AG10803 (cell line): Measurements from ENCODE around the gene MYRF.

Source experiments
- DNase-seq: peaks from one replicate; pipeline ENCODE4 v3.0.0; 2010; ENCODE audit warnings: low read depth
- H3K4me3 ChIP-seq: 2 replicates; pipeline ENCODE4 v1.5.1; 2011; ENCODE audit warnings: mild to moderate bottlenecking, low read length, control low read depth
- TF ChIP-seq, protein P1 (sequence below): conservative IDR thresholded peaks from 2 replicates; pipeline ENCODE4 v1.5.1; 2011; ENCODE audit warnings: mild to moderate bottlenecking, low read length, control low read depth, inconsistent platforms

MYRF gene

DNA sequence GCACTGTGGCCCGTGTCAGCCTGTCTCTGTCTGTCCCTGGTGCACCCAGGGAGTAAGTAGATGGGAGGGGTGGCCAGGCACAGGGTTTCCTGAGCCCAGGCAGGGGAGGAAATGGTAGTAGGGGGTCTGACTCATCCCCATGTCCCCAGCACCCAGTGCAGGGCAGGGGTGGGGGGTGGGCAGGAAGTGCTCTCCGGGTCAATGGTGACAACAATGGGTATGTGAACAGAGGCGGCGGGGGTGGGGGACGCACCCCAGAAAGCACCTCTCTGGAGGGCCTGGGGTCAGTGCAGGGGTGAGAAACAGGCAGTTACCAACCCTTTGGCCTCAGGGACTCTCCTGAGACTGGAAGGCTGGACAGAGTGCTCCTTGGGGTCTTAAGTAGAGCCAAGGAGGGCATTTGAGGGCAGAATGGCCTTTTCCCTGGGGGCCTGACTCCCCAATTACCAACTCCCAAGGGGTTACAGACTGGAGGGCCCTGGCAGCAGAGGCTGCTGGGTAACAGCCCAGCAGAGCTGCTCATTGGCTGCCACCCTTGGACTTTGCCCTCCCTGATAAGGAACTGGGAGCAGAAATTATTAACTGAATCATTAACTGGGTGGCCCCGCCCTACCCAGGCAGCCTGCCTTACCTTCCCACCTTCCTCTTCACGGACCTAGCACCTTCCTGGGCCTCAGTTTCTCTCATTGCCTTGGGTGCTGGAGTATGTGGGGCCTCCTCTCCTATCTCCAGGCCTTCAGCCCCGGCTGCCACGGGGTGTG is 4.2 kb downstream of the MYRF start:
- no peak overlapping the region for H3K4me3 ChIP-seq
- TF ChIP-seq, protein P1, sequence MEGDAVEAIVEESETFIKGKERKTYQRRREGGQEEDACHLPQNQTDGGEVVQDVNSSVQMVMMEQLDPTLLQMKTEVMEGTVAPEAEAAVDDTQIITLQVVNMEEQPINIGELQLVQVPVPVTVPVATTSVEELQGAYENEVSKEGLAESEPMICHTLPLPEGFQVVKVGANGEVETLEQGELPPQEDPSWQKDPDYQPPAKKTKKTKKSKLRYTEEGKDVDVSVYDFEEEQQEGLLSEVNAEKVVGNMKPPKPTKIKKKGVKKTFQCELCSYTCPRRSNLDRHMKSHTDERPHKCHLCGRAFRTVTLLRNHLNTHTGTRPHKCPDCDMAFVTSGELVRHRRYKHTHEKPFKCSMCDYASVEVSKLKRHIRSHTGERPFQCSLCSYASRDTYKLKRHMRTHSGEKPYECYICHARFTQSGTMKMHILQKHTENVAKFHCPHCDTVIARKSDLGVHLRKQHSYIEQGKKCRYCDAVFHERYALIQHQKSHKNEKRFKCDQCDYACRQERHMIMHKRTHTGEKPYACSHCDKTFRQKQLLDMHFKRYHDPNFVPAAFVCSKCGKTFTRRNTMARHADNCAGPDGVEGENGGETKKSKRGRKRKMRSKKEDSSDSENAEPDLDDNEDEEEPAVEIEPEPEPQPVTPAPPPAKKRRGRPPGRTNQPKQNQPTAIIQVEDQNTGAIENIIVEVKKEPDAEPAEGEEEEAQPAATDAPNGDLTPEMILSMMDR, result no peak
- DNase-seq, result no peak

DNA sequence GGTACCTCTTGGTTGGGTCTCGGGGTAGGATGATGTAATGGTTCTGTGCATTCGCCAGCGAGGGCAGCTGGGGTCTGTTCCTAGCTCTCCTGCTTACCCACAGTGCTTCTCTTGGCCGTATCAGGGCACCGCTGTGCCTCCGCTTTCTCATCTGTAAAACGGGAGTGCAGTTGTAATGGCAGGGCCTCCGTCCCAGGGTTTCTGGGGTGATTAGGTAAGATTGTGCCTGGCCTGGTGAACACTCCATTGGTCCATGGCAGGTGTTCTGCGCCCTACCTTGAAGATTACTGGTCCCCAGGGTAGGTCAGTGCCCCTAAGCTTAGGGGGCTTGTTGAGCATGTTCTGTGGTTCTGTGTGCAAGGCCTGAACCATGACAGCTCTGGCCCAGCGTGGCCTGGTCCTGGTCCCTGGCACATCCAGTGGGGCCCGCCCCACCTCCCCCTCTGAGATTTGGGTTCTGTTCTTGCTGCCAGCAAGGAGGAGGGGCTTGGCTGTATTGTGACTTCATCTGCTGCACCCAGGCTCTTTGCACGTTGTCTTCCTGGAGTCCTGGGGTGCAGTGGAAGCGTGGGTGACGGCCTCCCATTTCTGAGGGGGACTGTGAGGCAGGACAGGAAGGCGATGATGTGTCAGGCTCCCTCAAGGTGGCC is 4.9 kb downstream of the MYRF start:
- TF ChIP-seq, protein P1, result no peak
- H3K4me3 ChIP-seq, result no peak overlapping the region
- no peak for DNase-seq

DNA sequence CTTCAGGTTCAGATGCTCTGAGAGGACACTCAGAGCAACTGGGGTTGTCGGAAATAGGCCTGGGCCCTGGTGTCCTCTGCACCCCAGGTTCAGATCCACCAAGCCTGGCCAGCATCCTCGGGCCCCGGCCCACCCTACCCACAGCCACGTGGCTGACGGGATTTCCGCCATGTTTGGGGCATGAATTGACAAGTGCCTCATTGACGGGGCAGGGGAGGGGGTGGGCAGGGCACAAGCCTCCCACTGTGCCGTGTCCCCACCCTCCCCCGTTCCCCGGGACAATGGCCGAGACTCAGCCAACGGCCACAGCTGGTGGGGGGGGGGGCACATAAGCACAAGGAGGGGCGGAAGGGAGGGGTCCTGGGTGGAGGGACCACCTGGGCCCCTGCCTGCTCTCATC is 8.5 kb downstream of the MYRF start:
- TF ChIP-seq, protein P1, result no peak
- no peak overlapping the region for H3K4me3 ChIP-seq
- no peak for DNase-seq

DNA sequence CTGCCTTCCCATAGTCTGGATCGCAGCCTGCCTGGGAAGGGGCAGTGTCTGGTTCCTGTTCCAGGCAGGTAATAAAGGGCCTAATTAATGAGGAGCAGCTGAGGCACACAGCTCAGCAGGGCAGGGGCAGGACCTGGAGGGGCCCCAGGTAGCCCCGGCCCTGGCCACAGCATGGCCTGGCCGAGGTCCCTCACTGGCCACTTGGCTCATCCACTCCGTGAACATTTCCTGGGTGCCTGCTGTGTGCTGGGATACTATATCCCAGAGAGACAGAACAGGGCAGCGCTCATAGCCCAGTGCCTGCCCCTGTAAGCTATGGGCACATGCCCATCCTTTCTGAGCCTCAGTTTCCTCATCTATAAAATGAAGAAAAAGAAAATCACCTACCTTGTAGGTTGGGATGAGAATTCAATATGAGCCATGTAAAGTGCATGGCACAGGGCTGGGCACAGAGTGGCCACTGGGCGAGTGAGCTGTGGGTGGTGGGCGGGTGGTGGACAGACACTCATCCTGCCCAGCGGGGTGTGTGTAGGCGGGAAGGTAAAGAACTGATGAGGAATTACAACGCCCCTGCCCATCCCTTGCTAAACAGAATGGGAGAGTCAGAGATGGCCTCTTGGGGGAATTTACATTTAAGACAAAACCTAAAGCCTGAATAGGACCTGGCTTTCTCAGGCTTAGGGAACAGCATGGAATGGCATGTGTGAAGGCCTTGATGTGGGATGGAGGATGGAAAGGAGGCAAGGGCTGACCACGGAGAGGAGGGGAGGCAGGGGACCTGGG is 9.2 kb downstream of the MYRF start:
- H3K4me3 ChIP-seq, result no peak overlapping the region
- DNase-seq, result no peak
- TF ChIP-seq, protein P1, result no peak

DNA sequence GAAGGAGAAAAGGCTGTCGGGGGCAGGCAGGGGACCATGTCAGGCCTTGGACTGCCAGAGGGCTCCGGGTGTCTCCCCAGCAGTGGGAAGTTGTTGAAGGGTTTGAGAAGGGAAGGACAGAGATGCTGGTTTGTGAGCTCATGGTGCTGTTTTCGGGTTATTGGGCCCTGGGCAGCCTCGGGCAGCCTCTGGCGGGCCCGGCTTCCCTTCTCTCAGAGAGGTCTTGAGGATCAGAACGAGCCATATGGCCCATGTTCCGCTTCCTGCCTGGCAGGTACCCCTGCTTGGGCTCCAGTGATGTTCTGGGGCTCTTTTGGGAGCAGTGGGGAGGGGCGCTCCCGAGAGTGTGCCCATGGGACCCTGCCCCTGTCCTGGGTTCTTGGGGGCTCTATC is 9.8 kb downstream of the MYRF start:
- no peak overlapping the region for H3K4me3 ChIP-seq
- TF ChIP-seq, protein P1, result no peak
- DNase-seq, result no peak

DNA sequence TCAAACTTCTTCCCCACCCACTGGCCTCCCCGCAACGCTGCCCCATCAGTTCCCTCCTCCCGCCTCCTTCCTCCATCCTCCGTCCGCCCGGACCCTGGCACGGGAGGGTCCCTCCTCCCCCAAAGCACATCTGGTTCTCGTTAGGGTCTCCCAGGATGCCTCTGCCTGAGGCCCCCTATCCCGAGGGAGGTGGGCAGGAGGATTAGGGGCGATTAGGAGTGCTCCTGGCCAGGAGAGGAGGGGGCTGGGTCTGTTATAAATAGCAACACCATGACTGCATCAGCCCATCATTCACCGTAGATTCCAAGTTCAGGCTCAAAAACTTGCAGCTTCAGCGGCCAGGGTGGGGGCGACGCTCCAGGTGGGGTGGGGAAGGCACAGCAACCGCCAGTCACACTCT is 10.4 kb downstream of the MYRF start:
- H3K4me3 ChIP-seq, result no peak overlapping the region
- TF ChIP-seq, protein P1, result no peak
- DNase-seq, result no peak
